Fibroblast of skin of left quadriceps (primary cell): ENCODE results near the gene GABRD.

Experiments used
- DNase-seq, 2 experiments: peaks; one replicate each; pipeline ENCODE4 v3.0.0-alpha.2; 2013; ENCODE audit warnings: low read depth in 2 of 2

The GABRD gene

GRCh38 chr1:2053784-2054376, 34.7 kb downstream of the GABRD start:
- DNase-seq = no peak

- no peak for DNase-seq
These were observed 35.4 kb downstream of the GABRD start for GRCh38 chr1:2054560-2054959.

- DNase-seq = no peak
These were observed 36.9 kb downstream of the GABRD start for GRCh38 chr1:2055911-2056575.

- no peak for DNase-seq
These were observed 37.9 kb downstream of the GABRD start for GRCh38 chr1:2056955-2057590.

DNA sequence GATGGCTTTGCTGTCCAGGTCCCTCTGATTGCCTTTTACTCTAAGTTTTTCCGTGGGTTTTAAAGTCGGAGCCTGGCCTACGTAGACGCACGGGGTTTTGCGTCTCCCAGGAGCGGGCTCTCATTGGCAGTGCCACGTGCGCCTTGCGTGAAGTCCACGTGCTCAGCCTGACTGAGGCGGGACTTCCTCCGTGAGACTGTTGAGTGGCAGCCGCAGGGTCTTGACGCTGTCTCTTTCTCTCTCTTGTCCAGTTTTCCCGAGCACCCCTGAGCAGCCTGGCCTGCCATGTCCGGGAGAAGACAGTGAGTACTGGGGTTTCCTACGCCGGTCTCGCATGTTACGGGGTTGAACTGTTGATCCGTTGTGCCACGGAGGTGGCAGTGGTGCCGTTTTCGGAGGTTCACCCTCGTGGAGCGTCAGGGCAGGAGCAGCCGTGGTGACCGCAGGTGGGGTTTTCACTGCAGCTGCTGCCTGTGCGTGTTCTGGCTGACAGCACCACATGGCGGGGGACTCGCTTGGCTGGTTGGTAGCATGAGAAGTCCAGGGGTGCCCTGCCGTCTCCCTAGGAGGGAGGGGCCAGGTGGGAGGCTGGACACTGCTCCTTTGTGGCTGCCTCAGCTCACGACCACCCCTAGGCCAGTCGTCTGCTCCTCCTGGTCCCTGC, 40.3 kb downstream of the GABRD start:
- DNase-seq = no peak

GRCh38 chr1:2060072-2060471, 40.9 kb downstream of the GABRD start:
- no peak for DNase-seq

GRCh38 chr1:2060535-2060934, 41.4 kb downstream of the GABRD start:
- no peak for DNase-seq

DNA sequence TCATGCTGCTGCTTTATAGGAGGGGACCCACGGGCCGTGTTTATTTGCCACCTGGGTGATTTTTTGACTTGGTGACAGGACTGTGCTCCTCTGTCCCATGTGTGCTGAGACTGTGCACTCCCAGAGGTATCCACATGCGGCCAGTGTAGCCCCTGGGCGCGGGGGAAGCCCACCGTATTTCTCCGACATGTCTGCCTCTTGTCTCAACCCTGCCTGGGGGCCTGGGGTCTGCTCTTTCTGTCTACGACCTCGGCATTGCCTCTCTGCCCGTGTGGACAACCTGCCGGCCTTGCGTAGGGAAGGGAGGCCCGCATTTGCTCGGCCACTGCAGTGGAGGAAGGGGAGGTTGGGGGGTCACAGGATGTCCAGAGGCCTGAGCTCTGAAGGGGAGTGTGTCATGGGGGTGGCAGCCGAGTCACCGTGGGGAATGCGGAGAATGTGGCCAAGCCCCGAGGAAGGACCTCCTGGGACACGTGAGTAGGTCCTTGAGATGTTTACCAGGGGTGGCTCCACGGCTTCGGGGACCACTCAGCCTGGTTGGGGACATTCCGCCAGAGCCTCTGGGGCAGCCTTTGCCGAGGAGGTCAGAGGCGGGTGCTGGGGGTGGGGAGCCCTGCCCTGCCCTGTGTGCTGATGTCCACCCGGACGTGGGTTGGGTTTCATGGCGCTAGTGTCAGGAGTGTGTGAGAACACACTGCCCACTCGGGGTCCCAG, 42.1 kb downstream of the GABRD start:
- DNase-seq = no peak

GRCh38 chr1:2065699-2066098, 46.6 kb downstream of the GABRD start:
- no peak for DNase-seq

DNA sequence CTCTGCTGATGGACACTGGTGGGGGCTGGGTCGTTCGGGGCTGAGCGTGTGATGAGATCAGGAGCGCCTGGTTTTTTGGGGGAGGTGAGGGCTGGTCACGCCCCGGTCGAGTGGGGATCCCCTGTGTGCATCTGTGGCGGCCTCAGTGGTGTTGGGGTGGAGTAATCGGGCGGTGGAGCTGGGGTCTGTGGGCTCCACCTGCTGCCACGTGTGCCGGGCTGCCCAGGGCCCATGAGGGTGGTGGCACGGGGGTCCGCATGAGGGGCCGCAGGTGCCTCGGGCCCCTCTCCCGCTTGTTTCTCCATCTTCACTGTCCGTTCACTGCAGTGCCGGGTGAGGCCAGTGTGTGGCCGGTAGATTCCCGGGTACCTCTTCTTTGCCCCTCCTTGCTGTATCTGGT, 48.2 kb downstream of the GABRD start:
- no peak for DNase-seq

GRCh38 chr1:2067981-2068380, 48.8 kb downstream of the GABRD start:
- DNase-seq = no peak

GRCh38 chr1:2068951-2069350, 49.8 kb downstream of the GABRD start:
- DNase-seq = no peak

DNA sequence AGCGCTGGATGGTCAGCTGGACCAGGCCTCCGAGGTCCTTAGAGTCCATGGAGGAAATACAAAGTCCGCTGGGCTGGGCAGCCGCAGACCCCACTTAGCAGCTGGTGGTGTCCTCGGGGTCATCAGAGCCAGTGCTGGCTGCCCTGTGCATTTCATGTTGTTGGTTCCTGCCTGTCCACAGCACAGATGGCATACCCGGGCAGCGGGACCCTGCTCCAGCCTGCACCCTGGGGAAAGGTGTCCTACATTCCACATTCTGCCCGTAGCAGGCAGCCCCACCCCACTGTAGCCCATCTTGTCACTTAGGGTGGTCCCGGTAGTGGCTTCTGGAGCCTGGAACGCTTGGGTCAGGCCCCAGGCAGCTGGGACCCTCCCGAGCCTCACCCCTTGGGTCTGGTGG, 50.9 kb downstream of the GABRD start:
- DNase-seq = no peak

DNA sequence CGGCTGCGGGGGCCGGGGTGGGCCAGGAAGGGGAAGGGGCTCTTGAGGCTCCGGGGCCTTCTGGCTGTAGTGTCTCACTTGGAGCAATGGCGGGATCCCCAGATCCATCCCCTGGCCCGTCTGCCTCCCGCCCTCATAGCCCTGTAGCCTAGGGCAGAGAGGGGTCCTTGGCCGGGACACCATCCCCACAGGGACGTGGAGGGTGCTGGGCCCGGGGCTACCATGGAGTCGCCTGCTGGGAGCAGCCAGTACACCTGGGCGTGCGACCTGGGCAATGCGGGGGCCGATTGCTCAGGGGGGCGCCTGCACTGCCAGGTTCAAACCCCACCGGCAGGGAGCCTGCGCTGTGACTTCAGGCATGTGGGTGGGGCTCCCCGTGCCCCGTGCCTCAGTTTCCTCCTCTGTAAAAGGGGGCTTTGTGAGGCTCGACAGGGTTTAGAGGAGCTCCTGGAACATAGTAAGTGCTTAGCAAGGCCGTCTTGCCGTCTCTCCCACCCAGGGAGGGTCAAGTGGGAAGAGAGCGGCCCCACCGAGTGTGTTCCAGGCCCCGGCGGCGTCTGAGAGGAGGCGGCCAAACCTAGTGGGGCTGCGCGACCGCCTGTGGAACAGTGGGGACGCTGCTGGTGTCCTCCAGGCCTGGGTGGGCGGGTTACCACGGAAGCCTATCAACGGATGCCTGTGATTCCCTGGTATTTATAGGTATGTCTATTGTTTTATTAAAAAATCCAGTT, 51.8 kb downstream of the GABRD start:
- no peak for DNase-seq

GRCh38 chr1:2072109-2072806, 53.1 kb downstream of the GABRD start:
- no peak for DNase-seq

- no peak for DNase-seq
These were observed 53.7 kb downstream of the GABRD start for GRCh38 chr1:2072891-2073290.

- peak; percentile 9 to 10 for DNase-seq
These were observed 54.5 kb downstream of the GABRD start for GRCh38 chr1:2073382-2074230.

DNA sequence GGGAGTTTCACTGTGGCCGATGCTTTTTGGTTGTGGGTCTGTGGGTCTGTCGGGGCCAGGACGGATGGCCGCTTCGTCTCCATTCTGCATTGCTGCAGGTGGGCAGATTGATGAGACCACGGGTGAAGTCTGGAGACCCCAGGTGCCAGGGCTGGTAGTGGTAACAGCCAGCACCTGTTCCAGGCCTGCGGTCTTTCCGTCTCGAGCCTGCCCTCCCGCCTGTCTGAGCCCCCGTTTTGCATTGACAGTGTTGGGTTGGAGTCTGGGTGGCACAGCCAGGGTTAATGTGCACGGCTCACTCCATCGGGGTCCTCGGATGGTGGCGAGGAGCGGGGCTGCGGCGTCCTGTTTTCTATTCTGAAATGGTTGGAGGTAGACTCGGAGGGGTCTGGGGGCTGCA, 55.3 kb downstream of the GABRD start:
- no peak for DNase-seq

DNA sequence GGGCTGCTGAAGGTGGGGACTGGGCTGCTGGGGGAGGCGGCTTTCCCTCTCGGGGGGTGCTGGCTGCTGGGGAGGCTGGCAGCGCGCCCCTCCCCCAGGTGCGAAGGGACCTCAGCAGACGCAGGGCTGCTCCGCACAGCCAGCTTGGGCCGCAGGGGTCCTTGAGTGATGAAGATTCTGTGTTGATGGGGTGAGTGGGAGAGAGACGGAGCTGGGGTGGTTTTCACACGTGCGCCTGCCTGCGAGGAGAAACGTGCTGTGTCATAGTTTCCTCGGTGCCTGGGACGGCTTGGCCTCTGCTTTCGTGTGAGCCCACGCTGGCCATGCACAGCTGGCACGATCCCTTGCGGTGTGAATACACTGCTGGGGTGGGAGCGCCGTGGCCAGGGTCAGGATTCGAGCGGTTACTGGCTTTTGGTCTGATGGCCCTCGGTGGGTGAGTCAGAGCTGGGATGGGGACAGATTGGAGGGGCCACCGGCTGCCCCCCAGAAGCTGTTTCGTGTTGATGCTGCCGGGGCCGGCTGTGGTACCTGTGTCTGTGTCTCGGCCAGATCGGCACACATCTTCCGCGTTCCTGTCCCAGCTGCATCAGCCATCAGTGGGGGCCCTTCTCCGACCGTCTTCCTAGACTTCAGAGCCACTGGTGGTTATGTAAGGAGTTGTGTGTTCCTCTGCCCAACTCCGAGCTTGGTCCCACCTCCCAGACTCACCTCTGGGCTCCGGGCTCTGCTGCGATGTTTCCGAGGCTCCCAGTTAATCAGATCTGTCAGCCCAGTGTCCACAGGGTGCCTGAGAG, 56.0 kb downstream of the GABRD start:
- DNase-seq = no peak
